Fibroblast of skin of abdomen (primary cell): ENCODE results near the gene PRELP.

Experiments
- DNase-seq: peaks from one replicate; pipeline ENCODE4 v3.0.0-alpha.2; 2013

Gene PRELP

GRCh38 chr1:203478986-203479385, 3.4 kb downstream of the PRELP start:
- DNase-seq, result no peak

- DNase-seq, result no peak
These were observed 4.0 kb downstream of the PRELP start for GRCh38 chr1:203479646-203480045.

GRCh38 chr1:203480084-203480483, 4.5 kb downstream of the PRELP start:
- peak; percentile 68 for DNase-seq

- DNase-seq, result peak; percentile 94
These were observed 5.0 kb downstream of the PRELP start for GRCh38 chr1:203480525-203481084.

- no peak for DNase-seq
These were observed 5.6 kb downstream of the PRELP start for GRCh38 chr1:203481196-203481595.

GRCh38 chr1:203486618-203487370, 11.2 kb downstream of the PRELP start:
- no peak for DNase-seq

- DNase-seq, result no peak
These were observed 12.9 kb downstream of the PRELP start for GRCh38 chr1:203488539-203488938.

- DNase-seq, result no peak
These were observed 15.0 kb downstream of the PRELP start for GRCh38 chr1:203490607-203491006.

GRCh38 chr1:203491664-203492063, 16.1 kb downstream of the PRELP start:
- DNase-seq, result no peak

GRCh38 chr1:203492082-203492747, 16.6 kb downstream of the PRELP start:
- DNase-seq, result no peak

- no peak for DNase-seq
These were observed 17.1 kb downstream of the PRELP start for GRCh38 chr1:203492748-203493130.

- DNase-seq, result no peak
These were observed 18.3 kb downstream of the PRELP start, which contains the start of gene OPTC for GRCh38 chr1:203493901-203494300. Gene OPTC (plus strand): TSS chr1:203494153. CDS start chr1:203496006, 1,853 bp downstream.

- DNase-seq, result no peak
These were observed 20.2 kb downstream of the PRELP start for GRCh38 chr1:203495845-203496244.

- DNase-seq, result no peak
These were observed 21.7 kb downstream of the PRELP start for GRCh38 chr1:203497269-203497777.

- no peak for DNase-seq
These were observed 24.2 kb downstream of the PRELP start for GRCh38 chr1:203499643-203500278.

GRCh38 chr1:203500279-203500678, 24.7 kb downstream of the PRELP start:
- DNase-seq, result no peak

- no peak for DNase-seq
These were observed 28.2 kb downstream of the PRELP start for GRCh38 chr1:203503836-203504235.

GRCh38 chr1:203504400-203505250, 29.0 kb downstream of the PRELP start:
- DNase-seq, result peak; percentile 77

GRCh38 chr1:203505526-203506204, 30.1 kb downstream of the PRELP start:
- DNase-seq, result no peak

- peak; percentile 32 for DNase-seq
These were observed 31.4 kb downstream of the PRELP start for GRCh38 chr1:203506858-203507626.

- no peak for DNase-seq
These were observed 32.2 kb downstream of the PRELP start for GRCh38 chr1:203507759-203508158.
